HUES6 (cell line): Measurements from ENCODE around the gene NRXN3.

ENCODE experiments used
- H3K27ac ChIP-seq: 2 replicates; pipeline ENCODE4 v1.7.0; 2013; ENCODE audit warnings: low read depth, mild to moderate bottlenecking, low read length, inconsistent platforms
- H3K27me3 ChIP-seq: 2 replicates; pipeline ENCODE4 v1.6.1; 2013; ENCODE audit warnings: low read length; ENCODE audit not compliant: control insufficient read depth, insufficient read depth
- H3K36me3 ChIP-seq: 2 replicates; pipeline ENCODE4 v1.6.1; 2013; ENCODE audit warnings: low read length; ENCODE audit not compliant: control insufficient read depth, insufficient read depth
- H3K4me1 ChIP-seq: 2 replicates; pipeline ENCODE4 v1.6.1; 2013; ENCODE audit warnings: low read length; ENCODE audit not compliant: control insufficient read depth, insufficient read depth
- H3K4me3 ChIP-seq: 2 replicates; pipeline ENCODE4 v1.5.1; 2013; ENCODE audit warnings: low read depth, low read length
- H3K9ac ChIP-seq: one replicate; pipeline ENCODE4 v1.6.1; 2013; ENCODE audit warnings: mild to moderate bottlenecking, low read length
- H3K9me3 ChIP-seq: 2 replicates; pipeline ENCODE4 v1.6.1; 2013; ENCODE audit warnings: low read depth, low read length; ENCODE audit not compliant: control insufficient read depth, insufficient read depth

Gene NRXN3

DNA sequence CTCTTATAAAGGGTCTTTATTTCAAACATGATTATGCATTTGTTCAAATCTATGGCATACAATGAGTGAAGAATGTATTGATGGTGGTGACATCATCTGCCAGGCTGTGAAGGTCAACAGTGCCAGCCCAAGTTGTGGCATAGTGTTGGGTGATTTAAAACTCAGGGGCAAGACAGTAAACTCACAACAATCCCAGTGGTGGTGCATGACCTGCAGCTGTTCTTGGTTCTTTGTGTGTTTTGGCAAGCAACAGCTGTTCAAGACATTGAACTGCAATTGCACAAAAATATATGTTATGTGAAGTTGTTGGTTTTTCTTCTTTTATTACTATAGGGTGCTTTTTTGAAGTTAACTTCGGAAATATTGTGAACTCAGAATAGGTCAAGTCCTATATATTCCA lies 851.6 kb downstream of the NRXN3 start:
- Histone ChIP-seq H3K36me3 (no peaks in the 10 kb centered on the region), H3K27ac (no peak overlapping the region), H3K27me3 (no peaks in the 10 kb centered on the region; the same call in 1 of the 2 replicates), H3K4me1 (no peaks in the 10 kb centered on the region), H3K4me3 (no peak overlapping the region), H3K9me3 (peaks cover 3% of the 10 kb centered on the region; the same call in 1 of the 2 replicates), H3K9ac (no peak overlapping the region)

DNA sequence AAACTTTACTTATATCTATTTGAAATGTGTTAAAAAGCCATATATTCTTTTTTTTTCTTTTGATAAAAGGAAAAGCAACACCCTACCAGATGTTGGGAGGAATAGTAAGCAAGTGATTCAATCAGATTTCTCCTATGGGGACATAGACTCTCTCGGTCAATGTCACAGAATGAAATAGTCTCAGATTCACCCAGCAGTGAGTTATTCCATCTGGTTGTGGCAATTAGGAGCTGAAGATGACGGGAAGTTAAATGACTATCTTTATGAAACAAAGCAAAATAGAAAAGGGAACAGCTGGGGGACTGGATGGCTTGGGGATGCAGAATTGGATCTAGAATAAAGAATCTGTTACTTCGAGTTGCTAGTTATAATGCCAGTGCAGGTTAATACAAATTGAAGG lies 857.0 kb downstream of the NRXN3 start:
- Histone ChIP-seq H3K36me3 (no peaks in the 10 kb centered on the region), H3K9me3 (peaks cover 3% of the 10 kb centered on the region; the same call in 1 of the 2 replicates), H3K4me3 (no peak overlapping the region), H3K27ac (no peak overlapping the region), H3K27me3 (no peaks in the 10 kb centered on the region), H3K4me1 (no peaks in the 10 kb centered on the region), H3K9ac (no peak overlapping the region)

DNA sequence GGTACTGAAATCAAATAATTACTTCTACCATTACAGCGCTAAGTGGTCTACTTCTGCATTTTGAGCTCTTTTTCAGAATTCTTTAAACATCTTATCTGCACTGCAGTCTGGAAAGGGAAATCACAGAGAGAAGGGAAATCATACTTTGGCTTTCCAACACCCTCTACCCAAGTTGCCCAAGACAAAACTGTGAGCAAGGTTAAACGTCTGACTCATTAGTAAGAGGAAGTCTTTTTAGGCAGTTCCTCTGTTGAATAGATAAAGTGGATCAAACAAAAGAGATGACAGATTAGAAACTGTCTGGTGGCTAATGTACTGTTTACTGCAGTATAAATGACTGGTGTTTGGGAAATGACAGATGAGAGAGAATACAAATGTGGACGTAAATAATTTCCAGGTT lies 858.1 kb downstream of the NRXN3 start:
- Histone ChIP-seq H3K27me3 (no peaks in the 10 kb centered on the region), H3K9ac (no peak overlapping the region), H3K36me3 (no peaks in the 10 kb centered on the region), H3K4me3 (no peak overlapping the region), H3K9me3 (peaks cover 3% of the 10 kb centered on the region; the same call in 1 of the 2 replicates), H3K27ac (no peak overlapping the region), H3K4me1 (no peaks in the 10 kb centered on the region)

DNA sequence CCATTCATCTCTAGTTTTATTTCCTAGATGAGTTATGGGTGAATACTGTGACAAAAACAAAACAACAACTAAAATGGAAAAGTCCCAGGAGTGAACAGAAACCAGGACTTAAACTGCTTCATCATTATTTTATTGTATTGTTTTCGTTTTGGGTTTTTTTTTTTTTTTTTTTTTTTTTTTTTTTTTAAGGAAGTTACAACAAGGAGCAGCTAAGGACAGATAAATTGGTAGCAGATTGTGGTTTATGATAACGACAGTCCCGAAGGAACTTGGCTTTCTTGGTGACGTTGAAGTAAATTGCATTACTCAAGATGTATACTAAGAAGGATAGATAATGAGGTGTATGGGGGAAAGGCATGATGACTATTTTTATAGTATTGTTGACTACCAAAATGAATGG lies 866.3 kb downstream of the NRXN3 start:
- Histone ChIP-seq H3K4me1 (no peaks in the 10 kb centered on the region), H3K36me3 (no peaks in the 10 kb centered on the region), H3K4me3 (no peak overlapping the region), H3K27me3 (no peaks in the 10 kb centered on the region), H3K27ac (no peak overlapping the region), H3K9me3 (peaks cover 11% of the 10 kb centered on the region; the same call in 1 of the 2 replicates), H3K9ac (no peak overlapping the region)

DNA sequence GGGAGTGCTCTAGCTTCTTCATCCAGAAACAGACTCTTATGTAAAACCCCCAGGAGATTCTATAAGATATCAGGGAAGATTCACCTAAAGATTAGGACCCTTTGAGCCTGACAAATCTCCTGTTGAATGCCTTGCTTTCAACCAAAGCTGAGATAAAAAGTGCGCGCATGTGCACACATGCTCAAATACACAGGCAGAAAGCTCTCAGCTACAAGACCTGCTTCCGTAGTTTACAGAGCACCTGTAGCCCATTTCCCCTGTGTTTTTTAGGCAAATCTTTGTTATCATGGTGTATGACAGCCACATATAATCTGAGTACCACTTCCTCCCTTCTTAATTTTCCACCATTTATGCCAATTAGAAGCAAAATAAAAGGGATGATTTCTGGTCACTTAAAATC lies 866.9 kb downstream of the NRXN3 start:
- Histone ChIP-seq H3K9ac (no peak overlapping the region), H3K4me1 (no peaks in the 10 kb centered on the region), H3K36me3 (no peaks in the 10 kb centered on the region), H3K27me3 (no peaks in the 10 kb centered on the region), H3K27ac (no peak overlapping the region), H3K4me3 (no peak overlapping the region), H3K9me3 (peaks cover 11% of the 10 kb centered on the region; the same call in 1 of the 2 replicates)

DNA sequence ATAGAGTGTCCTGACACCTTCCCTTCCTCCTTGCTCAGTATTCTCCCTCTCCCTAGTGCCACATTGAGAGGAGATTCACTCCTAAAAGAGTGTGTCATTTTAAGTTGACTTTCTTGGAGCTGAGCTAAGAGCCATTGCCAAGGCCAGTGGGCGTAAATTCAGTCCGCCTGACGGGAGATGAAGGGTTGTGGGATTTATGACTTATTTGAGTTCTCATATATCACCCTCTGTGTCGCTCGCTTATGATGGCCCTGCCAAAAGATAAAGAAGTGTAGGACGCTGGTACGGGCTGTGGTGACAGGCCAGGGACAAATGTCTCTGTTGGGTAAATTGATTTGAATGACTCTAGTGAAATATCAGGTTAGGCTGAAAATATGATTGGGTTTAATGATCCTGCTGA lies 867.4 kb downstream of the NRXN3 start:
- Histone ChIP-seq H3K27me3 (no peaks in the 10 kb centered on the region), H3K4me3 (no peak overlapping the region), H3K27ac (no peak overlapping the region), H3K9me3 (peaks cover 11% of the 10 kb centered on the region; the same call in 1 of the 2 replicates), H3K9ac (no peak overlapping the region), H3K36me3 (no peaks in the 10 kb centered on the region), H3K4me1 (no peaks in the 10 kb centered on the region)

DNA sequence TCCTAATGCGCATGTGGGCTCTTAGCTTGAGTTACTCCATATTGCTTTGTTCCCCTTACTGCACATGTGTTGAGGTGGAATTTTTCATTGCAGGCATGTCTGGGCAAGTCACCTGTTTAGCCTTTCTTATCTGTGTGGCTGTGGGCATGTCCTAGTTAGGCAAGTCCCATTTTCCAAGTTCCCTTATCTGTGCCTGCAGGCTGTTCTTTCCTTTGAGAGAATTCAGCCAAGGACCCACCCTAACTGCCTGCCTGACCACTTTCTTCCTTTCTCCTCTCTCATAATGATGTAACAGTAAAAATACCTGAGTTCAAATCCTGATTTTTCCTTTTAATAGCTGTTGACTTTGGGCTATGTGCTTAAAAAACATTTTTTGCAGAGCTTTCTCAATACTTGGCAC lies 870.6 kb downstream of the NRXN3 start:
- Histone ChIP-seq H3K4me3 (no peak overlapping the region), H3K9ac (no peak overlapping the region), H3K4me1 (peaks cover 9% of the 10 kb centered on the region), H3K36me3 (no peaks in the 10 kb centered on the region), H3K9me3 (peaks cover 11% of the 10 kb centered on the region; the same call in 1 of the 2 replicates), H3K27me3 (no peaks in the 10 kb centered on the region), H3K27ac (no peak overlapping the region)

DNA sequence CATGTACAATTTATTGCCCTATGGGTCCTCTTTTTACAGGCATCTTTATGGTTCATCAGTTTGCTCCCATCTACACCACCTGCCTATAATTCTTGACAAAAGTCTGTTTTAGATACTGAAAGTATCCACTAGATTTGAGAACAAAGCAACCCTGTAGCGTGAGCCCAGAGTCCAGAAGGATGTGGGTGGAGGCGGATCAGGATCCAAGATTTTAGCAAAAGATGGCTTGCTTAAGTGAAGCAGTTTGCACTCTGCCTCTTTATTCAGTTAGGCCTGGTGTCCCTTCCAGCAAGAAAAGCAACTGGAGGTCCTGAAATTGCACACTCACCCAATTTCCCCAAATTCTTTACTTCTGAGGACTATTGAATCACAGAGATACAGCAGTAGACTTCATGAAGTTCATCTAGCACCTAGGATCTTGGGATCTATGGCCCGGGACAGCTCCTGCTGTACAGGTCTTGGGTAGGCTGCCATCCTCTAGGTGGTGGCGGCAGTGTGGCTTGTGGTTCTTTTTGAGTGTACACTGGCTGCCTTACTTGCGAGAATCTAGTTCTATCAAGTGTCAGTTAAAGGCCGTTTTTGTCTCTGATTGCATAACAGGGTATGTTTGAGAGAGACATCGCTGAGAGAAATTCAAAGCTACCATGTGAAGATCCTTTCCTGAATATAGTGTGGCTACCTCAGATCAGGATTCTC lies 873.2 kb downstream of the NRXN3 start:
- Histone ChIP-seq H3K27ac (no peak overlapping the region), H3K4me3 (no peak overlapping the region), H3K9ac (no peak overlapping the region), H3K4me1 (peaks cover 18% of the 10 kb centered on the region), H3K27me3 (no peaks in the 10 kb centered on the region), H3K36me3 (no peaks in the 10 kb centered on the region), H3K9me3 (peaks cover 11% of the 10 kb centered on the region; the same call in 1 of the 2 replicates)

DNA sequence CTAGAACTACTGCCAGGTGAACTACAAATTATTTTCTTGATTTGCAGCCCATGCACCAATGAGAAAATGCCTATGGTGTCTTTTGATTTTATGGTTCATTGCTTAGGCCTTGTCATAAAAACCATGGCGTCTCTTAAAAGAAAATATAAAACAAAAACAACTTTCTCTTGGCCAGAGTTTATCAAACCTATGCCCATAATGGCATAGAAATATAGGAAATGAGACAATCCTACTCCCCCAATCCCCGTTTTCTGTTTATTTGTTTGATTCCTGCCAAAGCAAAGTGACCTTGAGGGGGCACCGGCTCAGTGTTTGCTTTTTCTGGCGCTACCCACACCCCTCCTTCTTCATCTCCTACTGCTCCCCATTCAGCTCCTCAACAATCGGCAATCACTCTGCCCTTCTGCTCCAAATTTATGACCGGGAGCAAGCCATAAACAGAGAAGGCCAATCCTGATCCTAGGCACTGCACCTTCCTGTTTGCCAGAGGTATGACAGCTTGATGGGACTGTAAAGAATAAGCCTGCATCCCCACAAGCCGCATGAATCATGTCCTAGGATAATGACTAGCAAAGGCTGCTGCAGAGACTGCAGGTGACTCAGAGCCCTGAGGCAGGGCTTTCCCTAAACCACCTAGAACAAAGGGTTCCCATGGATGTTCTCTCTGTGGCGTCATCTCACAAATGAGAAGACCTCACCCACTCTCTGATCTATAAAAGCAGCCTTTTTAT lies 874.9 kb downstream of the NRXN3 start:
- peaks cover 18% of the 10 kb centered on the region for H3K4me1 ChIP-seq
- no peaks in the 10 kb centered on the region for H3K27me3 ChIP-seq
- H3K9ac ChIP-seq = no peak overlapping the region
- no peaks in the 10 kb centered on the region for H3K36me3 ChIP-seq
- no peak overlapping the region for H3K27ac ChIP-seq
- H3K9me3 ChIP-seq = peaks cover 11% of the 10 kb centered on the region; the same call in 1 of the 2 replicates
- no peak overlapping the region for H3K4me3 ChIP-seq

DNA sequence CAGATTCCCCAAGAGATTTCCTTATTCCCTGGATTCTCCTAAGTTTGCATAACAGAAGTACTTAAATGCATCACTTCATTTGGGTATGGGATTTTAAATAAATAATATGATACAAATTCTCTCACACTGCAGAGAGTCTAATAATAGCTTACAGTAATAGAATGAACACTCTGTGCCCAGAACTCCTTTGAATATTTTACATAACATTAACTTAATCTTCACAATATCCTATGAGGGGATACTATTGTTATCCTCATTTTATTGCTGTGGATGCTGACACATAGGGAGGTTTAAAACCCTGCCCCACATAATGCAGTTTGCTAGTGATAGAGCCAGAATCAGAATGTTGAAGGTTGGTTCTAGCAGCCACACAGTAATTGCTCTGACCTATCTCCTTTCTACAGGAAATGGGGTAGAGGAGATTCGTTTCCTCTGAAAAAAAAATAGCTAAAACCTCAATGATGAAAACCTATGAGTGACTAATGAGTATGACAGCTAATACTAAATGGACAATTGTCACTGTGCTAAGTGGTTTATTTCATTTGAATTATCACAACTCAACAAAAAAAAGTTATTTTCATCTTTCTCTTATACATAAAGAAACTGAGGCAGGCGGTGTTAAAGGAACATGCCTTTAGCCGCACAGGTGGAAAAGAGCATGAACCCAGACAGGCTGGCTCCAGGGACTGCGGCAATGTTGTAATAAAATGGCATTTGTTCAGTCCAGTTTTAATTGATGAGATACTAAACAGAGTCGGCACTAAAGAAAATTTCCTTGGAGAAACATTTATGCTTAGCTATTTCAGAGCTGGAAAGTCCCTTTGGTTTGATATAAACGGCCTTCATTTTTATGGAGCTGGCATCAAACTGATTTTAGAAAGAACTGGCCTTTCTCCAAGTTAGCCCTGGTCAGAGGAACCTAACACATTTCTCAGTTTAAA lies 880.9 kb downstream of the NRXN3 start:
- Histone ChIP-seq H3K4me1 (peaks cover 6% of the 10 kb centered on the region), H3K36me3 (no peaks in the 10 kb centered on the region), H3K9me3 (no peaks in the 10 kb centered on the region), H3K27me3 (no peaks in the 10 kb centered on the region), H3K9ac (no peak overlapping the region), H3K4me3 (no peak overlapping the region), H3K27ac (no peak overlapping the region)
